Transverse colon (tissue), 3 donors: ENCODE measurements around the gene CD300A.

Experiments used
- CTCF ChIP-seq, 5 experiments: fragments of 200-600 bp in 3 of 5; fragments of 450-650 bp in 2 of 5; sonication (generic) in 3 of 5; IDR thresholded peaks; 1 replicate in 2 of 5; 2 replicates in 3 of 5; pipeline ENCODE4 v1.5.1; 2016 to 2017; ENCODE audit warnings: antibody characterized with exemption in 5 of 5, inconsistent platforms in 3 of 5, mild to moderate bottlenecking in 2 of 5, moderate library complexity in 1 of 5
- EP300 ChIP-seq: sonication (generic); formaldehyde crosslinking; IDR thresholded peaks from one replicate; pipeline ENCODE4 v1.6.1; 2017; ENCODE audit warnings: antibody characterized with exemption, low read depth

- TF ChIP-seq CTCF (IDR thresholded peaks at IDR 0.05): no peak
- no peak for TF ChIP-seq EP300
These were observed 46.2 kb downstream of the CD300A start for GRCh38 chr17:74512624-74513091.
